ENCODE results near the gene AMPD3.

AMPD3 gene

DNA sequence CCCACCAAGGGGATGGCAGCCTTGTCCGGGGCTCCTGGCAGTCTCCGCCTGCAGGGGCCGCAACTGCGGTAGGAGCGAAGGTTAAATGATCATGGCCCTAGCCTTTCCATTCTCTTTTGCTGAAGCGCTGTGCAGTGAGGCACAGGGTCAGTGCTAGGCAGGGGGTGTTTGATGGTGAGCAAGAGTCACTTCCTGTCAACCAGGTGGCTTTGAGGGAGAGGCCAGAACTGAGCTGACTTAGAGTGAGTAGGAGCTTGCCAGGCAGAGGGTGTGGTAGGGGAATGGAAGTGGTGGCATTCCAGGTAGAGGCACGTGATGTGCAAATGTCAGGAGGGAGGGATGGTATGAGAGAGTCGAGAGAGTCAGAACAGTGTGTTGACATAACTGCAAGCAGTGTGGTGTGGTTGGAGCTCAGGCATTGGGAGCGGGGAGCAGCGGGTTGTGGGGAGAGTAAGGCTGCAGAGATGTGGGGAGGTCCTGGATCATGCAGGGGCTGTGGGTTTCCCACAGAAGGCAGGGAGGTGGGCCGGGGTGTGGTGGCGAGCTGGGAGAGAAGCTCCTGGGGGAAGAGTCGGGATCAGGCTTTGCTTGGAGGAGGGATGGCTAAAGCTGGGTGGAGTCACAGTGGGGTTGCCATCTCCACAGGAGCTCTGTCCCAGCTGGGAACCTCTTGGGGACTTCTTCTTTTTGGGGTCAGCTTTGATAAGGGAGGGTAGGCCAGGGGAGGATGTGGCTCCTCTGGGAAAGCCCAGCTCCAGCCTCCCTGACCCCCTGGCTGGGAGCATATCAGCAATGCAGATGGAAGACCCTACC, 33.3 kb downstream of the AMPD3 start:
- DNase-seq (ENCODE audit: low read depth in 2 of 2) = no peak

DNA sequence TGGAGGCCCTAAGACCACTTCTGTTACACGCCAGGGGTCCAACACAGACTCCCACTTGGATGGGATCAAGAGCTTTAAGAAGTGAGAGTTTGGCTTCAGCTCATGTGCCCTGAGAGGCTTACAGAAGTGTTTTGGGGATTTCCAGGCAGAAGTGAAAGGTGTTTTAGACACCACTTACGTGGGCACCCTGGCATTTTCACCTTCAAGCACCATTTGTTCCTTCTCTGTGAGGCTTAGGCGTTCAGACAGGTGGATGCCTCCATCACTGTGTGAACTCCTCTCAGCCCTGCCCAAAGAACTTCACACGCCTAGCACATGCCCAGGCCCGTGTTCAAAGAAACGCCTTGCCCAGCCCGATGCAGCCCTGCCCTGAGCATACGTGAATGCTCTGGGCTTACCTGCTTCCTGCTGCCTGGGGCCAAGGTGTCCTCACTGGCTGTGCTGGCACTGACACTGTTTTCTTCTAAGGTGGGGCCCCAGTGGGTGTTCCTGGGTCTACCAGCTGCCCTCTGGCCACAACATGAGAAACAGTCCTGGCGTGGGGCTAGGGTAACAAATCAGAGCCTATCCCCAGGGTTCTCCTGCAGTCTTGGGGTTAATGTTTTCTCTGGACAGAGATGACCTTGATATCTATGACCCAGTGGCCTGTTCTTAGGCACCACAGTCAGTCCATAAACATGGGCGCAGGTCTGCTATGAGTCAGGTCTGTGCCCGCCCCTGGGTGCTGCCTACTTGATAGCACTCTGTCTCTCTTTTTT, 34.0 kb downstream of the AMPD3 start:
- DNase-seq (ENCODE audit: low read depth in 2 of 2) = no peak

DNA sequence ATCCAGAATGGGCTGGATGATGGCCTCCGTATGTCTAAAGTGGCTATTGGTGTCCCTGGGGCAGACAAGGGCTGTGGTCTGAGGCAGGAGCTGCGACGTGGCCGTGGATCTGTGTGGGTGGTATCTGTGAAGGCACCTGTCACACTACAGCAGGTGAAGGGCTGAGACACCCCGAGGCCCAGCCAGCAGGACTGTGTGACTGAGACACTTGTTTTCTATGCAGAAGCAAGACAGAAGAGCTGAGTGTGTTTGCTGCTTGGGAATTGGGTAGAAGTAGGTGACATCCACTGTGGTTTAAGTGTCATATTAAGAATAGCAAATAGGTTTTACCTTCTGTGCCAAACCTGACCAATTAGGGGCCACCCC, 35.0 kb downstream of the AMPD3 start:
- no peak for DNase-seq (ENCODE audit: low read depth in 2 of 2)

DNA sequence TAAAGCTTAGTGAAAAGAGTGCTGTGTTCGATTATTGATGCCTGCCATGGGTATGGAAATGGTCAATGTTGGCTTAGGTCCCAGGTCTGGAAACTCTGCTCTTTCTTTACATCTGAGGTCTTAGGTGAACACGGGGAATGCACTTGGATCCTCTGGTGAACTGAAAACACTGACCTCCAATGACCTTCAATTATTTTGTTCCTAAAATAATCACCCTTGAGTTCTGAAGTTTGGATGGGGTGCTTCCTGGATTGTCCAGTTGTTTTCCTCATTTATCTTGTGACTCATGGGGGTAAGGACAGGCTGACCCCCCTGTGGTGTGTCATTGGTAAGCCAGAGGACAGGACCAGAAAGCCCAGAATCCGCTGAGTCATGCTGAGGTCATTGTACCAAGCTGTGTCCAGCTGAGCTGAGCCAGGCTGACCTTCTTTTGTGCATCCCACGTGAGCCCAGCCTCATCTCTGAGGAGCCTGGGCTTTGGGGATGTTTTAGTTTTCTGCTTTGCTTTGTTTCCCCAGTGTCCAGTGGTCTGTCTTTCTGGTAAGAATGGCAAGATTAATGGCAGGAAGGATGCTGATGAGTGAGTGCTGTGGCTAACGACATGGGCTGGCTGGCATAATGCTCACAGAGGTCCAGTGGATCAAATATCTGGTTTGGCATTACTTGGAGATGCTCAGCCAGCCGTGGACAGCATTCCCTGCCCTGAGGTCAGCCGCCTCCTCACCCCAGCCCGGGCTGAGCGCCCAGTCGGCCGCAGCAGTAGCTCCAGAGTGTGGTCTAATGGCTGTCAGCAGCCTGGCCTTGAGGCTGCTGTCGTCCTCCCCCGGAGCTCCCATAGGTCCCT, 35.6 kb downstream of the AMPD3 start:
- no peak for DNase-seq (ENCODE audit: low read depth in 2 of 2)

DNA sequence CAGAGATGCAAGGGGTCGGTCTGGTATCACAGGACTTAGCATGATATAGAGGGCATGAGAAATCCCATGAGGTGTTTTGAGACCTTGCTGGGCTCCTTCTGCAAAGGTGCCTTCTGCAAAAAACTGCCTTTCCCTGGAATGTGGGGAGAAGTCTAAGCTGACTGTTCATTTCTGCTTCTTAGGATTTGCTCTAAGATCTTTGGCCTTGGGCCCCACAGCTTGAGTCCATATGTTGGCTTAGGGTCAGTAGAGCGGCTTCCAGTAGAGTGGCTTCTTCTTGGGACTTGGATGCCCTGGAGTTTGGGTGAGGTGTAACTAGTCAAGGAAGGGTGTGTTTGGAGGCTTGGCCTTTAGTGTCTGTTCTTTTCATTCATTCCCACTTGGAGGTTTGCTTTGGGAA, 37.0 kb downstream of the AMPD3 start:
- DNase-seq (ENCODE audit: low read depth in 2 of 2) = no peak

DNA sequence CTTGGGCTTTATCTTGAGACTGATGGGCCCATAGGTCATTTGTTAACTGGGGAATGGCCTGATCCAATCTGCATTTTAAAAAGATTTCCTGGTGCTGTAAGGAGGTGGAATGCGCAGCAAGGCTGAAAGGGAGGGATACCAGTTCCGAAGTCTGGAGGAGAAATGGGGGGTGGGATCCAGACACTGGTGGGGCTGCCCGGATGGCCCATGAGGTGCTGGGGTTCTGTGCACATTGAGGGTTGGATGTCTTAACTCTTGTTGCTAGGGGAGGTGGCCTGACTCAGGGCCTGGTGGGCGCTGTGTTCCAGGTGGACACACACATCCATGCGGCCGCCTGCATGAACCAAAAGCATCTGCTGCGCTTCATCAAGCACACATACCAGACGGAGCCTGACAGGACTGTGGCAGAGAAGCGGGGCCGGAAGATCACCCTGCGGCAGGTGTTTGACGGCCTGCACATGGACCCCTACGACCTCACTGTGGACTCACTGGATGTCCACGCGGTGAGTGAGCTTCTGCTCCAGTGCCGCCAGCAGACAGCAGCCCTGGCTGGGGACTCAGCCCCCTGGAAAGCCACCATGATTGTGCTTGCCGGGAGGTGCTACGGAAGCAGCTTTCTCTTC, 38.1 kb downstream of the AMPD3 start:
- DNase-seq (ENCODE audit: low read depth in 2 of 2) = no peak

DNA sequence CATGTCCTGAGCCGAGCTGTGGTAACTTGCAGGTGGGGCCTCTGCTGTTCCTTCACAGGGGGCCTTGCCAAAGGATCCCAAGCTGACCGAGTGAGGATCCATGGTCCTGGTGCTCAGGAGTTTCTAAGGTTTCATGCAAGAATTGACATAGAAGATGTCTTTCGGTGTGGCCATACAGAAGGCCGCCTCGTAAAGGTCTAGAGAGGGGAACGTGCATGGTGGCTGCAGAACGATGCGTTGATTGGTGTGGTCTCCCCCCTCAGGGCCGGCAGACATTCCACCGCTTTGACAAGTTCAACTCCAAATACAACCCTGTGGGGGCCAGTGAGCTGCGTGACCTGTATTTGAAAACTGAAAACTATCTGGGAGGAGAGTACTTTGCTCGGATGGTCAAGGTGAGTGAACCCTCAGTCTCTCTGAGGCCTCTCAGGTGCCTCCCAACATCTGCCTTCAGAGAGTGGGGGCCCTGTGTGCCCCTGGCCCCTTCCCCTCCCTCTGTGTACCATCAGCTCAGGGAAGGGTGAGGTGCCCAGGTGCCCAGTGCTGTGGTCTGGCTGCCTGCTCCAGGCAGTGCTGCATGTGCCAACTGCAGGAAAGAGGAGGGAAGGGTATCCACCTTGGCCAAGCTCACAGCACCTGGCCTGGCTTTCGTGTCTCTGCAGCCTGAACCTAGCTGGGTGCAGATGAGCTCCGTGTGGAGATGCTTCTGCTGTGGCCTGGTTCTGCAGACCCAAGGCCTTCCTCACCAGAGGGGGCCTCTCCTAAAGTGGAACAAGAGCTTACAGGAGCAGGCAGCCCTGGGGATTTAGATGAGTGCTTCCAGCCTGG, 39.8 kb downstream of the AMPD3 start:
- no peak for DNase-seq (ENCODE audit: low read depth in 2 of 2)

DNA sequence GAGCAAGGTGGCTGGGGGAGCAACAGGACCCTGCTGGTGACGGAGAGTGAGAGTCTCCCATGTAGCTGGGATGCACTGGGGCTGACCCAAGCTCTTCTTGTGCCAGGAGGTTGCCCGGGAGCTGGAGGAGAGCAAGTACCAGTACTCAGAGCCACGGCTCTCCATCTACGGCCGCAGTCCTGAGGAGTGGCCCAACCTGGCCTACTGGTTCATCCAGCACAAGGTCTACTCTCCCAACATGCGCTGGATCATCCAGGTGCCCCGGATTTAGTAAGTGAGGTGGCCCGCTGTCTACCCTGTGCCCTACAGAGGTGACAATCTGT, 40.4 kb downstream of the AMPD3 start:
- no peak for DNase-seq (ENCODE audit: low read depth in 2 of 2)

DNA sequence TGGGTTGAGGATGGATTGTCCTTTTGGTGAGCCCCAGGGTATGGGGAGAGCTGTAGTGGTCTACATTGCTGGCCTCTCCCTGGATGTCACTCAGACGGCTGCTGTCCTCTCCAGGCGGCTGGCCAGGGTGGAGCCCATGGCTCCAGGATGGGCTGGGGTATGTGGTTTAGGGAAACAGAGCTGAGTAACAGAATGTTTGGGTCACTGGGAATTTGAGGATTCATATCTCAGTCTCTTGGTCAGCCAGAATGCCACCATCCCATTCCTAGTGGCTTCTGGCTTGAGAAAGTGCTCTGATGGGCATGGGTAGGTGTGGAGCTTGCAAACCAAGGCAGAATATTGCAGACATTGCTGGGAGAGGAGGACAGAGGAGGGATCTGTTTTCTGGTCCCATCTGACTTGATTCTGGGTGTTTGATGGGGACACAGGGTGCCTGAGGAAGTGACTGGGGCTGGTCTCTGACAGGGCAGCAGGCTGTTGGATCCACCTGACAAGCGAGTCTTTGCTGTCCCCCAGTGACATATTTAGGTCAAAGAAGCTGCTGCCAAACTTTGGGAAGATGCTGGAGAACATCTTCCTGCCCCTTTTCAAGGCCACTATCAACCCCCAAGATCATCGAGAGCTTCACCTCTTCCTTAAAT, 41.4 kb downstream of the AMPD3 start:
- DNase-seq (ENCODE audit: low read depth in 2 of 2) = no peak

DNA sequence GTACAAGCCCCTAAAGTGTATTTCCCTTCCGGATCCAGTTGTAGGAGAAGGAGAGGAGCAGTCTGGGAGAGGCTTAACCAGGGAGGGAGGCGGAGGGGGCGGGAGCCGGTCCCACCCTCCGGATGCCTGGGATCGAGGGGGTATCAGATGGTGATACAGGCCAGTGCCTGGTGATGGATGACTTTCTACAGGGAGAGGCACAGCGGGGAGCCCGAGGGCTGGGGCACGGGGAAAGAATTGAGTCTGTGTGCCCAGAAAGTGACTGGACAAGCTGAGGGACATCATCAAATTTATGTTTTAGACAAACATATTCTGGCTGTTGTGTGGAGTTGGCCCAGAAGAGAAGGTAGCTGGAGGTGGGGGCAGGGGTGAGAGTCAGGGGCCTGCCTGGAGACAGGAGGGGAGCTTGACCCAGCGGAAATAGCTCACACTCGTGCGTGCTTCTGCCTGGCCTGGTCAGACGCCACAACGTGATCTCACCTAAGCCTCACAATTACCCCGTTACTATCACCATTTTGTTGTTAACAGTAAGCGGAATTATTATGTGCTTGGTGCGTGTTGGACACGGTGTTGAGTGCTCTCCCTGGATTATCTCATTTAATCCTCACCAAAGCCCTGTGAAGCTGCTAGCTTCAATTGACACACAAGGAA, 42.4 kb downstream of the AMPD3 start:
- no peak for DNase-seq (ENCODE audit: low read depth in 2 of 2)

DNA sequence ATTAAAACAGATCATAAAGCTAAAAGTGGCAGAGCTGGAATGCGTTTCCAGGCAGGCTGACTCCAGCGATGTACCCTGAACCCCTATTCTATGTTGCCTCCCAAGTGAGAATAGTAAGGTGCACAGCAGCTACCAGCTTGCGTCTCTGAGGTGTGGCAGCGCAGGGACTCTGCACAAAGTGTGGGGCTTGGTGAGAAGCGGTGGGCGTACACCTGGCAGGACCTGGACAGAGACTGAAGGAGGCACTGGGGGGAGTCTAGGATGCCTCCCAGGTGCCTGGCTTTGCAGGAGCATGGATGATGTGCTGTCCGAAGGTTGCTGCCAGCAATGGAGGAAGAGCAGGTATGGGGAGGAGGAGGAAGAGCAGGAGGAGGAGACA, 42.9 kb downstream of the AMPD3 start:
- DNase-seq (ENCODE audit: low read depth in 2 of 2) = no peak

DNA sequence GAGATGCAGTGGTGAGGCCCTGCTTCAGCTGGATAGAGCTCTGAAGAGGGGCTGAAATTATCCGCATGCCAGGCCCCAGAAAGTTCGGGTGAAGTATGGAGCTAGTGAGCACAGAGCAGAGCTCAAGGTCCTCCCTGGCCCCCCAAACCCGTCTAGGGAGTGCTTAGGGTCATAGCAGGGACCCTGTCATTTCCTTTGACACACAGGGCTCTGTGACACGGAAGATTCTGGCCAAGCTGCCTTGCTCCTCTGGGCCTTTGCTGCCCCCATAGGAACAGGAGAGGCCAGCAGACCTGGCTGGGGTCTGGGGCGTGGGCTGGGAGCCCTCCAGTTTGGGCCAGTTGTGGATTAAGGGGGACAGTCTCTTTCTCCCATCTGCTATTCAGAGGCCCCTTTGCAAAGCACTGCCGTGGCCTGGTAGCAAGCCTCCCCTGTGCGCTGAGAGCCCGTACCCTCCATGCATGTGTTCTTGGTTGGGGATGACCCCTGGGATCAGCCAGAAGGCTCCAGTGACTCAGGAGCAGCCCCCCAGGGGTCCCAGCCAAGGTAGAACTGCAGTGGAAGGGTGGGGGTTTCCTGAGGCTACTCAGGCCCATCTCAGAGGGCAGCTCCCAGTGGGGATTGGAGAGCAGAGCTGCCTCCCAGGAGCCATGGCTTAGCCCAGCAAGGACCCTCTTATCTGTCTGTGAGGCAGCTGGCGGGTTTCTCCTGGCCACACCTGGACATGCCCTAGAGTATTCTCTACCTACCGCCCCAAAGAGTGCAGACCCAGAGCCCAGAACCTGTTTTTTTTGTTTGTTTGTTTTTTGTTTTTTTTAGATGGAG, 43.6 kb downstream of the AMPD3 start:
- no peak for DNase-seq (ENCODE audit: low read depth in 2 of 2)

DNA sequence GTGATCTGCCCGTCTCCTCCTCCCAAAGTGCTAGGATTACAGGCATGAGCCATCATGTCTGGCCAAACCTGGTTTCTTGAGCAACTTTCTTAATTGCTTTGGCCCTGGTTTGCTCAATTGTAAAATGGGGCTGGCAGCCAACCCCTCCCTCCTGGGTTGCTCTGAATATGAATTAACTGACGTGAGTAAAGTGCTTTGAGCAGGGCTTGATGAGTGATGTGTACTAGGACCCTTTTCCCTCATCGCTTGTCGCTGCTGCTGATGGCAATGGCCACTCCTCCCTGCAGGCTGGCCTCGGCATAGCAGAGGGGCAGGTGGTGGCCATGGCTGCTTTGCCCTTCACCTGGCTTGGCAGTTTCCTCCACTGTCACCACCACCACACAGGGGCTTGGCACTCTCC, 44.4 kb downstream of the AMPD3 start:
- DNase-seq (ENCODE audit: low read depth in 2 of 2) = no peak

DNA sequence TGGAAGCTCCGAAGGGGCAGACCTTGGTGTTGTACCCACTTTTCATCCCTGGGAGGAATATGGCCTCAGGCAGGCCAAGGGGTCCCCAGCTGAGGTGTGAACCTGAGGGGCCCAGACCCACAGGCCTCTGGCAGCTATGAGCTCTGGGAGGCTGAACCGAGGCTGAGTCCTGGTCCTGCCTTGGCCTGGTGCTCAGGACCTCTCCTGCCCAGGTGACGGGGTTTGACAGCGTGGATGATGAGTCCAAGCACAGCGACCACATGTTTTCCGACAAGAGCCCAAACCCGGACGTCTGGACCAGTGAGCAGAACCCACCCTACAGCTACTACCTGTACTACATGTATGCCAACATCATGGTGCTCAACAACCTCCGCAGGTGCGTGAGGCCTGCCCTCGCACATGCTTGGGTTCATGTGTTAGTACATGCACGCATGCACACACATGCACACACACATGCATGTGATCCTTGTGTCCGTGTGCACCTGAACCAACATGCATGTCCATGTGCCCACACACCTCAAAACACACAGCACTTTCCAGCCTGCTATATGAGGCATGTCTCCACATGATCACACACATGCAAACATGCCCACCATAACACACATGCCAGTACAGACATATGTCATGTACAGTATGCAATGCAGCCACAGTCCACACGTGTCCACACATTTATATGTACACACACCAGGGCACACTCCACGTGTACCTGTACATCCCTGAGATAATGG, 45.0 kb downstream of the AMPD3 start:
- no peak for DNase-seq (ENCODE audit: low read depth in 2 of 2)

DNA sequence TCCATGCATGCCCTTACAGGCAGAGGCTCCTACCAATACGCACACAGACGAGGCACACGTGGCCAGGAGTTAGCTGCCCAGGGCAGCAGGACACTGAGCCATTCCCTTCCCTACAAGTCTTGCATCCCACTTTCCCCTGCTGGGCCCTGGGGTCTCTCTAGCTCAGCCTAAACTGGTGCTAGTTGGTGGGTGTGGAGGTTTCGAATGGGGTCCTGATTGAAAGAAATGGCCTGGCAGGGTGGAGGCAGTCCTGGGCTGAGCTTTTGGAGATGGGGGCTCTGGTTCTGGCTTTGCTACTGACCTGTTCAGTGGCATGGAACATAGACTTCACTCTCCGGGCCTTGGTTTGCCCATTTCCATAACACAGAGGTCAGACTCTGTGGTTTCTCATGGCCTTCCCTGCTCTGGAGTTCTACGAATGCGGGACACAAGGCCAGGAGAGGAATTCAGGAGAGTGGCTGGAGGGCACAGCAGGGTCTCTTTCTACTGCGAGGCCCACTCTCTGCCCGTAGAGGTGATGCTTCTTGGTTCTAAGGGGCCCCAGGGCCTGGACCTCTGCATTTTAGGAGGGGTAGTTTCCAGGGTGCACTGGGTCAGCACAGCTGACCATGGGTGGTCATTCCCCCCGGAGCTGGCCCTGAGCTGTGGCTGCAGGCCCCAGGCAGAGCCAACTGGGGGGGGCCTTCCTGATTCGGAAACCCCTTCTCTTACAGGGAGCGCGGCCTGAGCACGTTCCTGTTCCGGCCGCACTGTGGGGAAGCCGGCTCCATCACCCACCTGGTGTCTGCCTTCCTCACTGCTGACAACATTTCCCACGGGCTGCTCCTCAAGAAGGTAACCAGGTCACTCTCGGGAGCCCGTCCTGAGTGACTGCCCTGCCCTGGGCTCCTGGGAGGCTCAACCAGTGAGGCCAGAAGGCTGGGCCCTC, 46.0 kb downstream of the AMPD3 start:
- no peak for DNase-seq (ENCODE audit: low read depth in 2 of 2)

DNA sequence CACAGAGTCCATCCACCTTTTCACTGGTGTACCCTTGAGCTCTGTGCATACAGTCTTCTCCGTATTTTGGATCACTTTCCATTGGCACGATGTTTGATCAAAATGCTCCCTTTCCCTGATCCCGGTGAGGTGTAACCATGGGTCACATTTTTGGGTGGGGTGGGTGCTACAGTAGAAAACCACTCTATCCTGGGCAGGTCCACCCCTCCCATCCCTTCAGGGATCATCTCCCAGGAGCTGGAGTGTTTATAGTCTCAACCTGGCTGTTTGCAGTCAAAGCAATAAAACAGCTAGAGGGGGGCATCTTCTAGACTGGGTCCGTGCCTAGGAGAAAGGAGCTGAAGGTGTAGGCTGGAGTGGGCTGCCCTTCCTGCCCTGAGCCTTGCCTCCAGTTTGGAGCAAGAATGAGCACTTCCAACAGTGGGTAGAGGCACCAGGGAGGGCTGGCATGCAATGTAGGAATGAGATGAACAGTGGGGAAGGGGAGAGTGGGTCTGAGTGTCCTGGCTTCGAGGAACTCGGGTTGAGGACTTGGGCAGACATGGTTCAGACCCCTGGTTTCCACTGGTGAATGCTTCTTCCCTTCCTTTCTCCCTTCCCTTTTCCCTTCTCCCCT, 47.1 kb downstream of the AMPD3 start:
- DNase-seq (ENCODE audit: low read depth in 2 of 2) = no peak

DNA sequence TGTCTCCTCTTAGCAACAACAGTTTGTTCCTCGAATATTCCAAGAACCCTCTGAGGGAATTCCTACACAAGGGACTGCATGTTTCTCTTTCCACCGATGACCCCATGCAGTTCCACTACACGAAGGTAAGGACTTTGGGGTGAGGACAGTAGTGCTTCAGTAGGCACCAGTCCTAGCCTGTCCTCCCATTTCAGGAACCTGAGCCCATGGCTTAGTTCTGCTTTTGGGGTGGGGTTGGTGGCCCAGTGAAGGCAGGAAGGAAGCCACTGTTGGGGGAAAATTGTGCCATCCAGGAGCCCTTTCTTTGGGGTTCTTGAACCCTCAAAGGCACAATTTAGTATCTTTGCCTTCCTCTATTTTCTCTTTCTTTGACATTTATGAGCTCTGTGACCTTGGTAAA, 47.7 kb downstream of the AMPD3 start:
- DNase-seq (ENCODE audit: low read depth in 2 of 2) = no peak
